BLaER1 treated with 17β-estradiol and CSF1 and Interleukin-3, amounts not matched to agents 10 nM and 100 nM (cell line): ENCODE results near the gene RBMS3.
"Not testable (repeated sequence)": the region's sequence is repeated elsewhere in the genome, so short reads cannot be mapped to it uniquely, and the experiment has no call there.

Source experiments
- H3K27ac ChIP-seq, 11 experiments: shearing (Covaris generic); formaldehyde crosslinking; 2 replicates each; pipeline ENCODE4 v1.8.1; 2022
- H3K27me3 ChIP-seq, 11 experiments: shearing (Covaris generic); formaldehyde crosslinking; 2 replicates each; pipeline ENCODE4 v1.8.1; 2022
- H3K36me3 ChIP-seq, 11 experiments: shearing (Covaris generic); formaldehyde crosslinking; 2 replicates each; pipeline ENCODE4 v1.8.1; 2022
- H3K4me1 ChIP-seq, 10 experiments: shearing (Covaris generic); formaldehyde crosslinking; 2 replicates each; pipeline ENCODE4 v1.8.1; 2022
- H3K4me2 ChIP-seq, 11 experiments: shearing (Covaris generic); formaldehyde crosslinking; 2 replicates each; pipeline ENCODE4 v1.8.1; 2022
- H3K4me3 ChIP-seq, 10 experiments: shearing (Covaris generic); formaldehyde crosslinking; 2 replicates each; pipeline ENCODE4 v1.8.1; 2022
- H3K9ac ChIP-seq, 11 experiments: shearing (Covaris generic); formaldehyde crosslinking; 2 replicates each; pipeline ENCODE4 v1.8.1; 2022
- H3K9me3 ChIP-seq, 11 experiments: shearing (Covaris generic); formaldehyde crosslinking; replicated peaks in 1 of 11; 2 replicates each; pipeline ENCODE4 v1.8.1; 2022
- H4K20me1 ChIP-seq, 11 experiments: shearing (Covaris generic); formaldehyde crosslinking; 2 replicates each; pipeline ENCODE4 v1.8.1; 2022
- Cebpa-rat ChIP-seq, 11 experiments: shearing (Covaris generic); IDR thresholded peaks; 2 replicates each; pipeline ENCODE4 v1.8.1; 2022

Gene RBMS3

DNA sequence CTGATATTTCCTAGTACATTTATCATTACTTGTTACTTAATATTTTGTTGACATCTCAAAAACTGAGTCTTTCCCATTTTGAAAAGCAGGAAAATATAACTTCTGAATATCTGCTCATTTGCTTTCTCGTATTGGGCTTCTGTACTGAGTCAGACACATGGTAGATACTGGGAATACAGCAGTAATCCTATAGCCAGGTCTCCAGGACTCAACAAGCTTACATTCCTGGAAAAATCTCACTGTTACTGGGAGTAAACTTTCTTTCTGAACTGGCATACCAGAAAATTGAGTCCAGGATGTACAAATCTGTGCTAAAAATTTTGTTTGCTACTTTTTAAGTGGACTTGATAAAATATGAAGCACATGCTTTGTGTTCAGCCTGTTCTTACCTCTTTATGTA, 240.4 kb downstream of the RBMS3 start:
- H3K4me1 ChIP-seq, result no peaks in the 10 kb centered on the region
- H3K27me3 ChIP-seq, result no peaks in the 10 kb centered on the region
- no peak overlapping the region for H3K4me2 ChIP-seq
- H3K36me3 ChIP-seq, result no peaks in the 10 kb centered on the region
- no peak for TF ChIP-seq Cebpa-rat (IDR thresholded peaks at IDR 0.05)
- no peak overlapping the region for H3K9ac ChIP-seq
- no peak overlapping the region for H3K4me3 ChIP-seq
- H3K9me3 ChIP-seq, result no peaks in the 10 kb centered on the region
- no peaks in the 10 kb centered on the region; a peak in 1 of 22 replicates for H4K20me1 ChIP-seq
- H3K27ac ChIP-seq, result no peak overlapping the region

DNA sequence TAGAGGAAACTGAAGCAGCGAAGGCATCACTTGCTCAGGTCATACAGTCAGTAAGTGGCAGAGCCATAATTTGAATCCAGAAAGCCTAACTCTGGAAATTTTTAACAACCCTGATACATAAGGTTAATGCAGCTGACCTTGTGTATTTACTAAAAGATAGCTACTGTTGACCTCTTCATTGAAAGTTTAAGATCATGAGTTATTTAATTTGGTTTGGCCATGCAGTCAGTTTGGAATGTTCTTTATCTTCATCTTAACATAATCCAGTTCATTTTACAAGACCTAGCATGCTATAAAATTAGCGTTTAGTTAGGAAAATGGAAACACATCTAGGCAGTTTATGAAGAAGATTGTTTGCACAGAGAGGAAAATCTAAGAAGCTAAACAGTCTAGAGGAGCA, 240.9 kb downstream of the RBMS3 start:
- H3K27ac ChIP-seq, result no peak overlapping the region
- H3K27me3 ChIP-seq, result no peaks in the 10 kb centered on the region
- H3K4me1 ChIP-seq, result no peaks in the 10 kb centered on the region
- H3K4me3 ChIP-seq, result no peak overlapping the region
- TF ChIP-seq Cebpa-rat (IDR thresholded peaks at IDR 0.05), result no peak
- H3K9me3 ChIP-seq, result no peaks in the 10 kb centered on the region
- H3K36me3 ChIP-seq, result no peaks in the 10 kb centered on the region
- H3K4me2 ChIP-seq, result no peak overlapping the region
- H4K20me1 ChIP-seq, result no peaks in the 10 kb centered on the region; a peak in 1 of 22 replicates
- no peak overlapping the region for H3K9ac ChIP-seq

DNA sequence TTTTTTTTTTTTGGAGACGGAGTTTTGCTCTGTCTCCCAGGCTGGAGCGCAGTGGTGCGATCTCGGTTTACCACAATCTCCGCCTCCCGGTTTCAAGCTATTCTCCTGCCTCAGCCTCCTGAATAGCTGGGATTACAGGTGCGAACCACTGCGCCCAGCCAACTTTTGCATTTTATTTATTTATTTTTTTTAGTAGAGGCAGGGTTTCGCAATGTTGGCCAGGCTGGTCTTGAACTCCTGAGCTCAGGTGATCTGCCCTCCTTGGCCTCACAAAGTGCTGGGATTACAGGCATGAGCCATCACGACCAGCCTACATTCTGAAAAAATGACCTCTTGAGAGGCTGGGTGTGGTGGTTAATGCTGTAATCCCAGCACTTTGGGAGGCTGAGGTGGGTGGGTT, 243.6 kb downstream of the RBMS3 start:
- H3K27ac ChIP-seq, H3K4me2 ChIP-seq, H3K27me3 ChIP-seq, H3K36me3 ChIP-seq, H3K4me3 ChIP-seq, H3K9me3 ChIP-seq, H4K20me1 ChIP-seq, H3K4me1 ChIP-seq, H3K9ac ChIP-seq: not testable (repeated sequence)

DNA sequence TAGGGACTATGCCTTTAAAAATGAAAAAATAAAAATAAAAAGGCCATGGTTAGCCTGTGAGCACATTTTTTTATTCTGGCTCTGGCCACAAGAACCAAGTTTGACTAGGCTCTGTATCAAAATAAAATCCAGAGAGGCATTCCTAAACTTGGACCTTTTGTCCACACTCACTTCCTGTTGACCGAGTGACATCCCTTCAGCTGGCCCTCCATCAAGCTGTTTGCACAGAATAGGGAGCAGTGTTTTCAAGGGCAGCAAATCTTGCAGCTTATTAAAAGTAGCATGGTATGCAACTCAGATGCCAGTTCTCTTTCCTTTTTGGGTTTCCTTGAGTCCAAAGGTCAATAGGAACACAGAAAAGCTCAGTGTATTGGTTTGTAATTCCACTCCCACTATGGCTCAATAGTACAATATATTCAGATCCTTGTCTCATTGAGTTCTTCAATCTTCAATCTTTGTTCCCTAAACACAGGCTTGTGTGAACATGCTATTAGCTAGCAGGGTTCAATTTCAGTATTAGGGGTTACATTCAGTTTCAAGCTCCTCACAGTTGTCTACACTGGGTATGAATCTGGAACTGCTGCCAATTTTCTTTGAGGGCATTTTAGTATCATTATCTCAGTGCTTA, 244.5 kb downstream of the RBMS3 start:
- TF ChIP-seq Cebpa-rat (IDR thresholded peaks at IDR 0.05), result no peak
- H3K27ac ChIP-seq, result no peak overlapping the region
- no peaks in the 10 kb centered on the region for H3K27me3 ChIP-seq
- H3K4me2 ChIP-seq, result no peak overlapping the region
- no peaks in the 10 kb centered on the region; a peak in 1 of 20 replicates for H3K4me1 ChIP-seq
- no peaks in the 10 kb centered on the region for H3K9me3 ChIP-seq
- H3K9ac ChIP-seq, result no peak overlapping the region
- no peaks in the 10 kb centered on the region; a peak in 1 of 22 replicates for H4K20me1 ChIP-seq
- H3K36me3 ChIP-seq, result no peaks in the 10 kb centered on the region
- no peak overlapping the region for H3K4me3 ChIP-seq

DNA sequence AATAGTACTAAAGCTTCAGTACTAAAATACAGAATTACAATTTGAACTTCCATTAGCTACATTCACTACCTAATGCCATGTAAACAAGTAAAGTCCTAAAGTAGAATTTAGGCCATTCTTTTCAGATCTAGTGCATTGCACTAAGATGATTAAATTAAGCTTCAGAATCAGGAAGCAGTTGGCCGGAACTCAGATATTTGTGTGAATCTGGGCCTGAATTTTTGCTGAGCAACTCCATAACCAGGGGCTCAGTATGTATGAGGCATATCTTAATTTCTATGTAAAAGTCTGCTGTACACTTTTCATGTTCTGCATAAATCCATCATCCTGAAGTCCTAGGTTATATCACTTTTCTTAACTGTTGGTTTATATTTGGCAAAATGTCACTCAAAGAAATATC, 246.4 kb downstream of the RBMS3 start:
- Histone ChIP-seq H3K27me3 (no peaks in the 10 kb centered on the region), H3K9me3 (no peaks in the 10 kb centered on the region), H3K36me3 (no peaks in the 10 kb centered on the region), H3K4me1 (no peaks in the 10 kb centered on the region; a peak in 1 of 20 replicates), H3K4me3 (no peak overlapping the region), H3K27ac (no peak overlapping the region), H3K4me2 (no peak overlapping the region), H3K9ac (no peak overlapping the region), H4K20me1 (no peaks in the 10 kb centered on the region; a peak in 1 of 22 replicates)
- TF ChIP-seq Cebpa-rat (IDR thresholded peaks at IDR 0.05), result no peak

DNA sequence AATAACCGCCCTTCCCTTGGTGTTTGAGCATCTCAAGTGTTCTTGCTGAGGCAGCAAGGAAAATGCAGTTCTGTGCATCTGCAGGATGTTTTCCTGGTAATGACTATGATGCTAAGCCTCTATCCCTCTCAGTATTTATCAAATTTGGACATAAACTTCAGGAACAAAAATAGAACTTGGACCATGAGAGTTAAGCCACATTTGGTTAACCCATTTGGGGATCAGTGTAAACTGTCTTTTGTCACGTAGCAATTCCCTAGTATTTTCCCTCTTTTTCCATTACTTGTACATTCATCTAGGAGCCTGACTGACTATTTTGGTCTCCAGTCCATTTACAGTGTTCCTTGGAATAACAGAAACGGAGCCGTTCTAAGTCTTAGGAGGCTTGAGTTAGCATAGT, 250.8 kb downstream of the RBMS3 start:
- Histone ChIP-seq H3K4me1 (no peaks in the 10 kb centered on the region; a peak in 1 of 20 replicates), H3K9me3 (no peaks in the 10 kb centered on the region), H3K36me3 (no peaks in the 10 kb centered on the region), H3K9ac (no peak overlapping the region), H3K27me3 (no peaks in the 10 kb centered on the region), H3K4me3 (no peak overlapping the region), H3K4me2 (no peak overlapping the region), H3K27ac (no peak overlapping the region), H4K20me1 (no peaks in the 10 kb centered on the region)
- TF ChIP-seq Cebpa-rat (IDR thresholded peaks at IDR 0.05), result no peak

DNA sequence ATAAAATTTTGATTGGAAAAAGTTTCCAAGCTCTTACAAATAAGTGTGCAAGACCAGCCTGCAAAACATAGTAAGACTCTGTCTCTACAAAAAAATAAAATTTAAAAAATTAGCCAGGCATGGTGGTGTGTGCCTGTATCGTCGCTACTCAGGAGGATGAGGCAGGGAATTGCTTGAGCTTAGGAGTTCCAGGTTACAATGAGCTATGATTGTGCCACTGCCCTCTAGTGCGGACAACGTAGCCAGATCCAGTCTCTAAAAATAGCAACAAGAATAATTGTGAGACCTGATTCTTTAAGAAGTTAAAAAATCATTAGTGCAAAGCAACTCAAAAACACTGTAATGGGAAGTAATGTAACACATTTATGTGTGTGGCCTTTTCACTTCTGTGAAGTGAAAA, 251.6 kb downstream of the RBMS3 start:
- Histone ChIP-seq H3K9ac (no peak overlapping the region), H3K27ac (no peak overlapping the region), H3K4me1 (no peaks in the 10 kb centered on the region; a peak in 1 of 20 replicates), H3K36me3 (no peaks in the 10 kb centered on the region), H3K9me3 (no peaks in the 10 kb centered on the region), H3K4me3 (no peak overlapping the region), H3K4me2 (no peak overlapping the region), H4K20me1 (no peaks in the 10 kb centered on the region), H3K27me3 (no peaks in the 10 kb centered on the region)
- TF ChIP-seq Cebpa-rat (IDR thresholded peaks at IDR 0.05), result no peak

DNA sequence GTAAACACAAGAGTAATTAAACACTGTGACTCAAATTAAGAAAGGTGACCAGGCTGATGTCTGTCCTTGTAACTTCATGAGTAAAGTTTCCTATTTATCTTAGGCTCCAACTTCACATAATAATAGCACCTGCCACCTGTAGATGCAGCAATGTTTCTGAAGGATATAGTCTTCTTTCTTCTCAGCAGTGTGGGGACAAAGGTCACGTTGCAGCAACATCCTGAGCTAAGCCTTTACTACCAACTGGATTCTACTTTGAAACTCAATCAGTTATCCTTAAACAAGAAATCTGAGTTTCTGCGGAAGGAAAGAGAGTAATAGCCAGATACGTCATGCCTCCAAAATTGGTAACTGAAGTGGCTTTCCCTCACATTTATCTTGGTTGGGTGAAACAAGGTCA, 253.1 kb downstream of the RBMS3 start:
- no peaks in the 10 kb centered on the region for H3K9me3 ChIP-seq
- H3K36me3 ChIP-seq, result no peaks in the 10 kb centered on the region
- H3K27me3 ChIP-seq, result no peaks in the 10 kb centered on the region
- no peak for TF ChIP-seq Cebpa-rat (IDR thresholded peaks at IDR 0.05)
- no peak overlapping the region for H3K4me3 ChIP-seq
- no peaks in the 10 kb centered on the region for H3K4me1 ChIP-seq
- no peak overlapping the region for H3K4me2 ChIP-seq
- no peak overlapping the region for H3K9ac ChIP-seq
- H4K20me1 ChIP-seq, result no peaks in the 10 kb centered on the region
- no peak overlapping the region for H3K27ac ChIP-seq

DNA sequence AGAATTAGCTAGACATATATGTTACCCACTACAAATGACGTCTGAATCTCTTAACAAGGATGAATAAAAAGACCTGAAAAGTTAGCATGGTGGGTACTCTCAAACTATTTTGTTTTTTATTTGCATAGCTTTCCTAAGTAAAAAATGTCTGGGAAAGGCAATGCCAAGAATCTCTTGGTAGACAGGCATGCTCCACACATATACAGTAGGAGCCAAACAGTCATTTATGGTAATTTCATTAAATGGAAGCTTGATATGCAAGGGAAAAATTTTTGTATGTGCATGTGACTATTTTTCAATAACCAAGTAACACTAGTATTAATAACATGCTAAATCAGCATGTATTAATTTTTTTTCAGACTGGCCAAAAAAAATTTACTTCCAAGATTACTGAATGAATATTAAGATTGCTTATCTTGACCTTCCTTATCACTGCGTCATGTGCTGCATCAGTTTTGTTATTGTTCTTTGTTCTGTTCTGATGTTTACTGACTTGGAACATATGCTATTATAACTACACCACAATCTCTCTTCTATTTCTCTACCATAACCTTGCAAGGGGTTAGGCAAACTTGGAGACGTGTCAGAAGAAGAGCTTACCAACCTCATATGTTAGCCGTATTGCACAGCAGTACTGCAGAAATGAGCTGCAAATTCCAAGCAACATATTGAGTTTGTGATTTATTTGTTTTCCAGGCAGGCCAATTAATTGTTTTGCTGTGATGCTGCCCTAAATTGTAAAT, 255.3 kb downstream of the RBMS3 start:
- H3K4me3 ChIP-seq, result no peak overlapping the region
- H3K9ac ChIP-seq, result no peak overlapping the region
- no peaks in the 10 kb centered on the region for H3K36me3 ChIP-seq
- TF ChIP-seq Cebpa-rat (IDR thresholded peaks at IDR 0.05), result no peak
- no peak overlapping the region for H3K27ac ChIP-seq
- H4K20me1 ChIP-seq, result no peaks in the 10 kb centered on the region
- no peak overlapping the region for H3K4me2 ChIP-seq
- no peaks in the 10 kb centered on the region for H3K27me3 ChIP-seq
- H3K9me3 ChIP-seq, result no peaks in the 10 kb centered on the region
- no peaks in the 10 kb centered on the region for H3K4me1 ChIP-seq

DNA sequence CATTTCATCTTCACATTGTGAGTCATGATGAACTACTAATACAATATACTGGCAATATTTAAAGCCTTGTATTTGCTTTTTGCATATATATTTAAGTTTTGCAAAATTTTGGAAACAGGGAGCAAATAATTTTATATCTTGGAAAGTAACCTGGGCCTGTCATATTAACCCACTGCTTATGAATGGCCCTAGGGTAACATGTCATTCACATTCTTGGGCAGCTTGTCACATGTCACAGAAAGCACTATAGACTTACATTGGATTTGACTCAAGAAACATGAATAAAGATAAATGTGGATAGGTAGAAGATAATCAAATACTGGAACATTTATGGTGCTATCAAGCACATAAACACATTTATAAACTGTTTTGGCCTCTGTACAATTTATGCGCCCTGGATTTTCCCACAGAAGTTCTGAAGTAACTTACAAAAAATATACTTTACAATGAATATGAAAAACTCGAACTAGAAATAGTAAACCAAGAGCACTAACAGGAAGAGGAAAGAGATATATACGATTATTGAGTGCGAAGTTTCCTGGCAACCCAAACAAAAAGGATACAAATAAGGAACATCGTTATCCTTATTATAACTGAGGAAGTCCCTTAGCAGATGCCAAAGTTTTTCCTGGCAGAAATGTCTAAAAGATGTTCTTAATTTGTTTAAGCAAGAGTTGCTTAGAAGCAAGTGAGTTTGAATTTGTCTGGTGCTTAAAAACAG, 257.2 kb downstream of the RBMS3 start:
- H3K4me3 ChIP-seq, result no peak overlapping the region
- H3K4me1 ChIP-seq, result no peaks in the 10 kb centered on the region
- no peak overlapping the region for H3K9ac ChIP-seq
- no peaks in the 10 kb centered on the region for H3K36me3 ChIP-seq
- no peaks in the 10 kb centered on the region for H4K20me1 ChIP-seq
- no peaks in the 10 kb centered on the region for H3K9me3 ChIP-seq
- H3K4me2 ChIP-seq, result no peak overlapping the region
- H3K27me3 ChIP-seq, result no peaks in the 10 kb centered on the region
- H3K27ac ChIP-seq, result no peak overlapping the region
- no peak for TF ChIP-seq Cebpa-rat (IDR thresholded peaks at IDR 0.05)
